ENCODE results near the gene FNIP2.
A peak's percentile ranks its signal among the peaks of the same experiment; 100 is the strongest.
"Not testable (repeated sequence)": the region's sequence is repeated elsewhere in the genome, so short reads cannot be mapped to it uniquely, and the experiment has no call there.

FNIP2 gene

DNA sequence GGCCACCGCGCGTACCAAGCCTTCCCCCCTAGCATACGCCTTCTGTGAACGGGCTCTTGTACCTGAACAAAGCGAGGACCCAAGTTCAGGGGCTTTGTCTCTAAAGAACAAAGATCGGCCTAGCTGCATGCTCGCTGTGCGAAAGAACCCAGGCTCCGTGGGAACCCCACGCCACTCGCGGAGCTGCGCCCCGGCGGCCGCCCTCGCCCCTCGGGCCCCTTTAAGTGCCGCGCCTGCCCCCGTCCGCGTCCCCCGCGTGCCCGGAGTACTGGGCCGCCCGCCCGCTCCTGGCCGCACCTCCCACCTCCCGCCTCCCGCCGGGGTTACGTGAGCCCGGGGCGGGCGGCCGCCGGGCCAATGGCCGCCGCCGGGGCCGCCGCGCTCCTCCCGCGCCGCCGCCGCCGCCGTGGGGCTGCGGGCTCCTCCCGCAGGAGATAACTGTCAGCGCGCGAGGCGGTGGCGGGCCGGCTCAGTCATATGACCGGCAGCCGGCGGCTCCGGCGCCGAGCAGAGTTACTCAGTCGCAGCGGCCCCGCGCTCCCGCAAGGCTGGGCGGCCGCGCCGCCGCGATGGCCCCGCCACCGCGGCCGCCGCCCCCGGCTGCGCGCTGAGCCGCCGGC lies at the start of gene FNIP2:
Gene FNIP2 (plus strand): TSS at position 472 of the 620 bp plus-strand sequence. CDS start 187 bp downstream, outside the sequence.
- peak; percentile 73 for DNase-seq

DNA sequence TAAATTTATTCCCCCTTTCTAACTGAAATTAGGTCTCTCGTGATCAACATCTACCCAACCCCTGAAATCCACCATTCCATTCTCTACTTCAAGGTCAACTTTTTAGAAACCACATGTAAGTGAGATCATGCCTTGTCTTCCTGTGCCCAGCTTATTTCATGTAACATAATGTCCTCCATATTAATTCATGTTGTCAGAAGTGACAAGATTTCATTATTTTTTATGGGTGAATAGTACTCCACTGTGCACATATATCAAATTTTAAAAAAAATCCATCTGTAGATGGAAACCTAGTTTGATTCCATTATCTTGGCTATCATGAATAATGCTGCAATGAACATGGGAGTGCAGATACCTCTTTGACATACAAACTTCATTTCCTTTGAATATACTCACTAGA lies 47.1 kb upstream of the FNIP2 start:
- no peak for DNase-seq

DNA sequence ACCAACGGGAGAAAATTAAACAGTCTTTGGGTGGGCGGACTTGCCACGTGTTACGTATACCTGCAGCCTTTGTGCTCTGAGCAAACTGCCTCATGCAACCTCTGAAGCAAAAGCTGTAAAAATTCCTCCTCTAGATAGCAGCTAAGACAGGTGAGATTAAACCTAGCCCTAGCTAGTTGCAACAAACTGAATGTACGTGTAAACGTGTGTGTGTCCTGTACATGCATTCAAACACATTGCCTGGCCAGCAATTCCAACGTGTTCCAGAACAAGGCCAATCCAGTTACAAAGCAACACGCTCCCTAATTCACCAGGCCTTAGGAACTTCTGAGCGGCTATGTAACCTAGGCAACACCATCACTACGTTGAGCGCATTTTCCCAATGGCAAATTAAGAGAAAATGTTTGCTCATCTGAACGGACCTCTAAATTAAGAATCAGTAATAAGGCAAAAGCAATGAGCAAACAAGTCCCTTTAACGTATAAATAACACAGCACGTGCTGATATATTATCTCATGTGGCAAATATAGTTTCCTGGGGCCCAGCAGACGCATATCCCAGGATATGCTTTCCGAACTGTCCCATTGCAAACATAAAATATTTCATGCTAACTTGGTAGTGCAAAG lies 46.4 kb upstream of the FNIP2 start:
- DNase-seq, result no peak

- DNase-seq, result peak; percentile 78
Observed at GRCh38 chr4:158722917-158723793, 45.7 kb upstream of the FNIP2 start, which contains the start of gene PPID. Gene PPID (minus strand): TSS chr4:158723396. CDS start chr4:158723288, 108 bp downstream.

DNA sequence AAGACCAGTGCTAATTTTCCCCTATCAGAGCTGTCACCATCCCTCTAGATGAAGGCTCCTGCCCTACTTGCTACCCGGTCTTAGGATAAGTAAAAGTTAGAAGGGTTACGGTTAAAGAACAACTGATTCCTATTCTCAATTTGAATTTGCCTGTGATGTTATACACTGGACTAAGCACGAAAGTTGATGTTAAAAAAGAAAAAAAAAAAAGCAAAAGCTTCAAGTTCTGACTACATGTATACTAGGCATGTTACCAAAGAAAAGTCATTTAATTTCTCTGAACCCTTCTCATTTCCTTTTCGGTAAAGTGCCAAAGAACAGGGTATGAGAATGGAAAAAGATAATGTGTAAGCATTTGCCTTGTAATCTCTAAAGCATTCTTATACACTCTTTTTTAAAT lies 44.2 kb upstream of the FNIP2 start:
- no peak for DNase-seq

DNA sequence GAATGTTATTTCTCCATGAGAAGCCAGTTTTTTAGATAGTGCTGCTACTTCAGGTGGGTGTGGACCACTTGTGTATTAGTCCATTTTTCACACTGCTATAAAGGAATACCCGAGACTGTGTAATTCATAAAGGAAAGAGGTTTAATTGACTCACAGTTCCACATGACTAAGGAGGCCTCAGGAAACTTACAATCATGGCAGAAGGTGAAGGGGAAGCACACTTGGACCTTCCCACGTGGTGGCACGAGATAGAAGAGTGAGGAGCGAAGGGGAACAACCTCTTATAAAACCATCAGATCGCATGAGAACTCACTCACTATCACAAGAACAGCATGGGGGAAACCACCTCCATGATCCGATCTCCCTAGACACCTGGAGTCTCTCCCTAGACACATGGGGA lies 42.2 kb upstream of the FNIP2 start:
- DNase-seq, result no peak

- no peak for DNase-seq
Observed at GRCh38 chr4:158728236-158728635, 40.6 kb upstream of the FNIP2 start.

DNA sequence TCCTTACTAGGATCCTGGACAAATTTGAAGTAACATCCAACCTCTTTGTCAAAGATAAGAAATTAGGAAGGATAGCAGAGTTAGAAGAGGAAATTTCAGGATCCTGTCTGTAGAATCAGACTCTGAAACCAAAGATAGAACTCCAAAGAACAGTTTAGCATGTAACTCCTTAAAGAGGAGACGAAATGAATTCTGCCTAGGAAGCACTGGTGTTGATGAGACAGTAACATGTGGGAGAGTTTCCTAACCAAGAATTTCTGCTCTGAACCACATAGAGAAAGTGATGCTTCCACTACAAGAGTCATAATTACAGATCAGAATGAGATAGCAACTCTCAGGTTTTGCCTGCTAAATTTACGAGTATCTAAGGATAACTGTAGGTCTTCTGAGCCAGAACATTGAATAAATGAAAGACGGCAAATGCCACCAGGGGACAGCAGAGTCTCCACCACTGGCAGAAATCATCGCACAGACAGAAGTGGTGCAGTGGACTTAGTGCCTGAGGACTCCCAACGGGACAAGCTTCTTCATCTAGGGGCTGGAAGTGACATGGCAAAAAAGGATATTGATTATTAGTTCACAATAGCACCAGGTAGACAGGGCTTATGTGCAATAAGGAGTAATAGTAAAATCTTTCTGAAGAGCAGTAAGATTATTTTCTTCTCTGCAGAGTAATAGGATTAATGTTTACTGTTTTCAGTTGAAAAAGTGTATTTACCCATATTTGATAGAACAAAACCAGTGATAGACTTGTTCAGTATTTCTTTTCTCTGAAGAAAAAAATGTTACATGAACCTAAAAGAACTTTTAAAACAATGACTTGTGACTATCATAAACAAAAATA lies 38.9 kb upstream of the FNIP2 start:
- DNase-seq, result peak; percentile 12

DNA sequence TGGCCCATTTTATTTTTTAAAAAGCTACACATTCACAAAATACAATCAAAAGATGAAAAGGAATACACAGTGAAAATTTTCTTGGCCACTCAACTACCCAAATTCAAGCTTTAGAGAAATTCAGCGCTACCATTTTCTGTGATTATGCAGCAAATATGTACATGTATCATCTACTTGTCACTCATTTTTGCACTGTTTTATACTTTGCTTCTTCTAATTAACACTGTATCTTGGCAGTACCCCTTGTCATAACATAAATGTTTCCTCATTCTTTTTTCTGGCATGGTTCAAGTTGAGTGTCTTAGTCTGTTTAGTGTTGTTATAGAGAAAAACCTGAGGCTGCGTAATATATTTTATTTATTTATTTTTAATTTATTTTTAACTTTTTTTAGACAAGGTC lies 30.0 kb upstream of the FNIP2 start:
- no peak for DNase-seq

DNA sequence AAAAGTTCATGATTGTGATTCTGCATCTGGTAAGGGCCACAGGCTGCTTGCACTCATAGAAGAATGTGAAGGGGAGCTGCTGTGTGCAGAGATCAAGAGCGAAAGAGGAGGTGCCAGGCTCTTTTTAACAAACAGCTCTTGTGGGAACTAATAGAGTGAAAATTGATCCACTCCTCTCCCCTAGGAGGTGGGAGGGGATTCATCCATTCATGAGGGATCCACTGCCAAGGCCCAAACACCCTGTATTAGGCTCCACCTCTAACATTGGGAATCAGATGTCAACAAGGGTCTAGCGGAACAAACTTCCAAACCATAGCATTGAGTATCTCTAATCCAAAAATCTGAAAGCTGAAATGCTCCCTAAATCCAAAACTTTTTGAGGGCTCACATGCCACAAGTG lies 29.2 kb upstream of the FNIP2 start:
- DNase-seq, result no peak

- DNase-seq, result no peak
Observed at GRCh38 chr4:158741326-158742021, 27.4 kb upstream of the FNIP2 start.

- not testable (repeated sequence) for DNase-seq
Observed at GRCh38 chr4:158746537-158746936, 22.3 kb upstream of the FNIP2 start.

DNA sequence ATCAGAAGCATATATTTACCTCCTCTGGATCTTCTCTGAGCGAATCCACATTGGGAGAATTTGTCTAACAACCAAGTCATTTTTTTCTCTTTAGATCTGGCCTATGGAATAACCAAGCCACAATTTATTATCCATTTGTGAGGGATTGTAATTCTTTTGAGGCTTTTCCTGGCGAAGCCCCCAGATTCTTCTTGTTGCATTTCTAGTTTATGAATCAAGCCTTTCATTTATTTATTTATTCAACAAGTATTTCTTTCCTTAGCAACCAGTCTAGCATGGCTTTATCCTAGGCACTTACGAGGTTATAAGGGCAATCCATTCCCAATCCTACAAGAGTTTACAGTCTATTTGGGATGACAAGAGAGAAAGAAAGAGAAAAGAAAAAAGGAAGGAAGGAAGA lies 18.4 kb upstream of the FNIP2 start:
- no peak for DNase-seq

- no peak for DNase-seq
Observed at GRCh38 chr4:158754385-158755180, 14.2 kb upstream of the FNIP2 start.

DNA sequence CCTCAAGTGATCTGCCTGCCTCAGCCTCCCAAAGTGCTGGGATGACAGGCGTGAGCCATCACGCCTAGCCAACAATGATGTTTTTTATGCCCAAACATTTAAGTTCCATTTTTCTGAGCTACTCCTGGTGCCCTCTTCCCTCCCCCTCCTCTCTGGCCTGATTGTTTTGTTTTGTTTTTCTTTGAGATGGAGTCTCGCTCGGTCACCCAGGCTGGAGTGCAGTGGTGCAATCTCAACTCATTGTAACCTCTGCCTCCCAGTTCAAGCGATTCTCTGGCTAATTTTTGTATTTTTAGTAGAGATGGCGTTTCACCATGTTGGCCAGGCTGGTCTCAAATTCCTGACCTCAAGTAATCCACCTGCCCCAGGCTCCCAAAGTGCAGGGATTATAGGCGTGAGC lies 13.0 kb upstream of the FNIP2 start:
- not testable (repeated sequence) for DNase-seq

DNA sequence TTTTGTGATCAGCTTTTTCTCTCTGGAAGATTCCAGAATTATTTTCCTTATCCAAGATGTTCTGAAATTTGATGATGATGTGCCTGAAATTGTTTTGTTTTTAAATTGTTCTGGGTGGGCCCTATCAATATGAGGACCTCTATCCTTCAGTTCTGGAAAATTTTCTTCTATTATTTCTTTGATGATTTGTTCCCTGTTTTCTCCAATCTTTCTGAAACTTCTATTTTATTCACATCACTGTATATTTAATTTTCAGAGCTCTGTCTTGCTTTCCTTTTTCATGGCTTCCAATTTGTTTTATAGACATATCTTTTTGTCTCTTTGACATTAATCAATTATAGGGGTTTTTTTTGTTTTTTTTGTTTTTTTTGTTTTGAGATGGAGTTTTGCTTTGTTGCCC lies 12.2 kb upstream of the FNIP2 start:
- DNase-seq, result no peak

GRCh38 chr4:158758142-158758541 lies 10.7 kb upstream of the FNIP2 start:
- no peak for DNase-seq

GRCh38 chr4:158758703-158759102 lies 10.1 kb upstream of the FNIP2 start:
- DNase-seq, result no peak

DNA sequence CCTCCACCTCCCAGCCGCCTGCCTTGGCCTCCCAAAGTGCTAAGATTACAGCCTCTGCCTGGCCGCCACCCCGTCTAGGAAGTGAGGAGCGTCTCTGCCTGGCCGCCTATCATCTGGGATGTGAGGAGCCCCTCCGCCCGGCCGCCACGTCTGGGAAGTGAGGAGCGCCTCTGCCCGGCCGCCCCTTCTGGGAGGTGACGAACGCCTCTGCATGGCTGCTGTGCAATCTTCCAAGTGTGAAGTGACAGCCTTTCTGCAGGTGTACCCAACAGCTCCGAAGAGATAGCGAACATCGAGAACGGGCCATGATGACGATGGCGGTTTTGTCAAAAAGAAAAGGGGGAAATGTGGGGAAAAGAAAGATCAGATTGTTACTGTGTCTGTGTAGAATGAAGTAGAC lies 9.3 kb upstream of the FNIP2 start:
- not testable (repeated sequence) for DNase-seq

DNA sequence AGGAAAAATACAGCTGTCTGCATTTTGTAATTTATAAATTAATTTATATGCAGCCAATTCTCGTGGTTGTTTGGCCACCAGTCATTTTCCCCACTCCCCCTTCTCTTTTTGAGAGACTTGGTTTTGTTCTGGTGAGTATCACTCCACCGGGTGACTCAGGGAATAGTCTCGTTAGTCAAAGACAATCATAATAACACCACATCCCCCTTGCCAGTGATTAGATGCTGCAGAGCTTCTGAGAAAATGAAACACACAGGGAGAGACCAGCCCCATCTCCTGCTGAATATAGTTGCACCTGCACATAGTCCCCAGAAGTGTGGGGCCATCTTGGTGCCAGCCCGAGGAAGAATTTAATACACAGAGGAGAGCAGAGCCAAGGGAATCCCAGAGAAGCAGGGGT lies 8.0 kb upstream of the FNIP2 start:
- DNase-seq, result no peak

GRCh38 chr4:158762553-158762952 lies 6.3 kb upstream of the FNIP2 start:
- DNase-seq, result no peak
